GM18873 (cell line): Measurements from ENCODE around the gene ENO4.

ENCODE experiments used
- ATAC-seq: cut with Tn5 transposase; IDR thresholded peaks from one replicate; pipeline ENCODE4 v1.9.1; 2021; ENCODE audit warnings: mild to moderate bottlenecking, moderate library complexity, moderate number of reproducible peaks; ENCODE audit not compliant: unreplicated experiment, low FRiP score

ENO4 gene

GRCh38 chr10:116866987-116867595 lies 17.8 kb downstream of the ENO4 start:
- no peak for ATAC-seq

GRCh38 chr10:116868198-116868676 lies 18.9 kb downstream of the ENO4 start:
- no peak for ATAC-seq

GRCh38 chr10:116868722-116869121 lies 19.4 kb downstream of the ENO4 start:
- no peak for ATAC-seq

- ATAC-seq: no peak
These were observed 21.6 kb downstream of the ENO4 start for GRCh38 chr10:116870949-116871348.

GRCh38 chr10:116873134-116873533 lies 23.8 kb downstream of the ENO4 start:
- ATAC-seq: no peak

GRCh38 chr10:116875897-116876296 lies 26.6 kb downstream of the ENO4 start:
- ATAC-seq: no peak

- no peak for ATAC-seq
These were observed 28.1 kb downstream of the ENO4 start for GRCh38 chr10:116877391-116877790.

GRCh38 chr10:116878123-116878522 lies 28.8 kb downstream of the ENO4 start:
- ATAC-seq: no peak

GRCh38 chr10:116879817-116880216 lies 30.5 kb downstream of the ENO4 start:
- no peak for ATAC-seq

GRCh38 chr10:116880716-116881482 lies 31.6 kb downstream of the ENO4 start:
- ATAC-seq: no peak

- ATAC-seq: no peak
These were observed 33.3 kb downstream of the ENO4 start for GRCh38 chr10:116882639-116883038.

GRCh38 chr10:116886772-116887171 lies 37.5 kb downstream of the ENO4 start:
- no peak for ATAC-seq

- ATAC-seq: no peak
These were observed 39.2 kb downstream of the ENO4 start for GRCh38 chr10:116888380-116889055.

- ATAC-seq: no peak
These were observed 39.8 kb downstream of the ENO4 start for GRCh38 chr10:116889066-116889465.

GRCh38 chr10:116891208-116891607 lies 41.9 kb downstream of the ENO4 start:
- no peak for ATAC-seq

GRCh38 chr10:116892907-116893685 lies 43.8 kb downstream of the ENO4 start:
- no peak for ATAC-seq

GRCh38 chr10:116893686-116894037 lies 44.4 kb downstream of the ENO4 start:
- no peak for ATAC-seq

GRCh38 chr10:116899626-116900025 lies 50.3 kb downstream of the ENO4 start:
- ATAC-seq: no peak

- ATAC-seq: no peak
These were observed 56.5 kb downstream of the ENO4 start for GRCh38 chr10:116905845-116906210.

GRCh38 chr10:116907245-116907987 lies 58.1 kb downstream of the ENO4 start:
- no peak for ATAC-seq
